HEK293T (cell line): Measurements from ENCODE around the gene TCERG1L.

Experiments
- BHLHE40 ChIP-seq: fragments of 450-650 bp; IDR thresholded peaks from 2 replicates; pipeline ENCODE4 v1.6.1; 2016; ENCODE audit warnings: mild to moderate bottlenecking, moderate library complexity, borderline replicate concordance
- CTBP1 ChIP-seq: fragments of 450-650 bp; IDR thresholded peaks from 2 replicates; pipeline ENCODE4 v1.6.1; 2016; ENCODE audit warnings: borderline replicate concordance
- FOXK2 ChIP-seq: fragments of 450-650 bp; IDR thresholded peaks from 2 replicates; pipeline ENCODE4 v1.6.1; 2016; ENCODE audit warnings: mild to moderate bottlenecking
- NFRKB ChIP-seq: fragments of 450-650 bp; IDR thresholded peaks from 2 replicates; pipeline ENCODE4 v1.6.1; 2016; ENCODE audit warnings: mild to moderate bottlenecking, moderate library complexity
- SP1 ChIP-seq: fragments of 450-650 bp; IDR thresholded peaks from 2 replicates; pipeline ENCODE4 v1.6.1; 2017
- TARDBP ChIP-seq: fragments of 450-650 bp; IDR thresholded peaks from 2 replicates; pipeline ENCODE4 v1.6.1; 2016
- ZNF384 ChIP-seq: fragments of 450-650 bp; IDR thresholded peaks from 2 replicates; pipeline ENCODE4 v1.6.1; 2016

GRCh38 chr10:131115321-131115720 lies 196.2 kb downstream of the TCERG1L start:
- no peak for TF ChIP-seq NFRKB
- no peak for TF ChIP-seq SP1
- TF ChIP-seq BHLHE40: no peak
- no peak for TF ChIP-seq FOXK2
- no peak for TF ChIP-seq CTBP1
- TF ChIP-seq ZNF384: no peak
- TF ChIP-seq TARDBP: no peak
